Measurements from ENCODE around the gene HMMR.

Gene HMMR

DNA sequence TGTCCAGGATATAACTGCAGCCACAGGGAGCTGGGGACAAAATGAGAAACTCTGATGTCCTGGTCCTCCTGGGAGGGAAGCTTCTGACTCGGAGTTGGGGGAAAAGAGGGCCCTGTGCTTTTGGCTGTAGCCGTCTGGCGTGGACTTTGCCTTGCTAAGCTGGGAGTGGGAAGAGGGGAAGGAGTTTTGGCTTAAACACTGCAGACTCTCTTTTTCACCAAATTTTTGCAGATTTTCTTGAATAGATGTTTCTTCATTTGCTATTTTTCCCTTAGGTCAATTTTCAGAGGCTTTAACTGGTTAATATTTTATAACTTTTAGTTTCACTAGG, 29.3 kb downstream of the HMMR start:
- TF ChIP-seq EZH2phosphoT487 (IDR thresholded peaks at IDR 0.05; ENCODE audit: low read depth), result no peak
- TF ChIP-seq, protein P1, sequence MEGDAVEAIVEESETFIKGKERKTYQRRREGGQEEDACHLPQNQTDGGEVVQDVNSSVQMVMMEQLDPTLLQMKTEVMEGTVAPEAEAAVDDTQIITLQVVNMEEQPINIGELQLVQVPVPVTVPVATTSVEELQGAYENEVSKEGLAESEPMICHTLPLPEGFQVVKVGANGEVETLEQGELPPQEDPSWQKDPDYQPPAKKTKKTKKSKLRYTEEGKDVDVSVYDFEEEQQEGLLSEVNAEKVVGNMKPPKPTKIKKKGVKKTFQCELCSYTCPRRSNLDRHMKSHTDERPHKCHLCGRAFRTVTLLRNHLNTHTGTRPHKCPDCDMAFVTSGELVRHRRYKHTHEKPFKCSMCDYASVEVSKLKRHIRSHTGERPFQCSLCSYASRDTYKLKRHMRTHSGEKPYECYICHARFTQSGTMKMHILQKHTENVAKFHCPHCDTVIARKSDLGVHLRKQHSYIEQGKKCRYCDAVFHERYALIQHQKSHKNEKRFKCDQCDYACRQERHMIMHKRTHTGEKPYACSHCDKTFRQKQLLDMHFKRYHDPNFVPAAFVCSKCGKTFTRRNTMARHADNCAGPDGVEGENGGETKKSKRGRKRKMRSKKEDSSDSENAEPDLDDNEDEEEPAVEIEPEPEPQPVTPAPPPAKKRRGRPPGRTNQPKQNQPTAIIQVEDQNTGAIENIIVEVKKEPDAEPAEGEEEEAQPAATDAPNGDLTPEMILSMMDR (IDR thresholded peaks at IDR 0.05; ENCODE audit: low read depth, low read length), result no peak
- Histone ChIP-seq H3K9ac (ENCODE audit: low read length) (no peak overlapping the region), H3K36me3 (replicated peaks; ENCODE audit: low read depth, low read length) (peaks cover 85% of the 10 kb centered on the region)

DNA sequence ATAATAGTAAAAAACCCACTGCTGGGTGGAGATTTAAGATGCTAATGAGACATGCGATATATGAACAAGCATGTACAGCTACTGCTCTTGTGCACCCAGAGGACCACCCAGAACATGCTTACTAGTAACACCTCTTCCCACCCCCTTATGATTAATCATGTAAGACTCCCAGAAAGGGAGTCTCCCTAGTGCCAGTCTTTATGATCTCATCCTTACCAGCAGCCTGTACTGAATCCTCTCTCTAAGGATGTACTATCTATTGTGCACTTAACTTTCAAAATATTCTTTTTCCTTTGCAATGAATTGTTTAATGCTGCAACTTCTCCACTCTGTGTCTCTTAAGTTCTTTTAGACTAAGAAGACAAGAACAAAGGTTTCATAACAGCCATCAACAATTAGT, 35.9 kb downstream of the HMMR start:
- TF ChIP-seq, protein P1 (IDR thresholded peaks at IDR 0.05; ENCODE audit: low read depth, low read length), result no peak
- TF ChIP-seq EZH2phosphoT487 (IDR thresholded peaks at IDR 0.05; ENCODE audit: low read depth), result no peak
- no peak overlapping the region for H3K9ac ChIP-seq (ENCODE audit: low read length)
- no peak overlapping the region for H3K4me2 ChIP-seq (ENCODE audit: low read length)
- H4K20me1 ChIP-seq (ENCODE audit: insufficient read depth, low read length), result no peaks in the 10 kb centered on the region
- no peaks in the 10 kb centered on the region for H3K27me3 ChIP-seq (ENCODE audit: low read depth, low read length)
- peaks cover 30% of the 10 kb centered on the region for H3K36me3 ChIP-seq (replicated peaks; ENCODE audit: low read depth, low read length)
- H3K27ac ChIP-seq (ENCODE audit: low read length), result no peak overlapping the region
- H3K9me3 ChIP-seq (ENCODE audit: insufficient read depth, low read length), result no peaks in the 10 kb centered on the region
- H3K4me1 ChIP-seq (ENCODE audit: low read length), result peaks cover 9% of the 10 kb centered on the region
- no peaks in the 10 kb centered on the region for H3K79me2 ChIP-seq (ENCODE audit: low read length)
- no peak overlapping the region for H2AFZ ChIP-seq (ENCODE audit: low read depth, low read length)
- H3K4me3 ChIP-seq (ENCODE audit: low read length), result no peak overlapping the region

More for the DNA sequence above, 29.3 kb downstream of the HMMR start:
- Histone ChIP-seq H3K9me3 (ENCODE audit: insufficient read depth, low read length) (no peaks in the 10 kb centered on the region), H2AFZ (ENCODE audit: low read depth, low read length) (no peak overlapping the region), H3K4me2 (ENCODE audit: low read length) (no peak overlapping the region), H3K27me3 (ENCODE audit: low read depth, low read length) (no peaks in the 10 kb centered on the region), H4K20me1 (ENCODE audit: insufficient read depth, low read length) (no peaks in the 10 kb centered on the region), H3K4me3 (ENCODE audit: low read length) (no peak overlapping the region), H3K27ac (ENCODE audit: low read length) (no peak overlapping the region), H3K4me1 (ENCODE audit: low read length) (no peaks in the 10 kb centered on the region), H3K79me2 (ENCODE audit: low read length) (no peaks in the 10 kb centered on the region)

DNA sequence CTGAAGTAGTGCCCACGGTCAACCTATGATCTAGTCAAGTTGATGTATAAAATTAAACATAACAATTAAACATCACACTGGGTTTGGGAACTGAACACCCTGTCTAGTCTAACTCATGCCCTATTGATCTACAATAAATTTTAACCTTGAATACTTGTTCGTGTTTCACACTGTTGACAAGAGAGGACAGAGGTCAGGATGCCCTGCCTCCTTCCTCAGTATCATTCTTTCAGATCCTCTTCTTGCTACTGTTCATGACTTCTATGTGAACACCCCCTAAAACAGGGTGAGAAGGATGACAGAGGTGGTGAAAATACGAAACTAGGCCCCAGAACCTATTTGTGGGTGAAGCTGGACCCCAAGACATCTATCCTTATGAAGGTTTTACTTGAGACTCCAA, 36.9 kb downstream of the HMMR start:
- peak overlapping the region; percentile 16 for H3K4me2 ChIP-seq (ENCODE audit: low read length)
- no peak overlapping the region for H2AFZ ChIP-seq (ENCODE audit: low read depth, low read length)
- H3K9ac ChIP-seq (ENCODE audit: low read length), result no peak overlapping the region
- no peaks in the 10 kb centered on the region for H3K79me2 ChIP-seq (ENCODE audit: low read length)
- no peaks in the 10 kb centered on the region for H3K9me3 ChIP-seq (ENCODE audit: insufficient read depth, low read length)
- H3K27me3 ChIP-seq (ENCODE audit: low read depth, low read length), result no peaks in the 10 kb centered on the region
- H3K4me3 ChIP-seq (ENCODE audit: low read length), result no peak overlapping the region
- H4K20me1 ChIP-seq (ENCODE audit: insufficient read depth, low read length), result no peaks in the 10 kb centered on the region
- peaks cover 9% of the 10 kb centered on the region for H3K4me1 ChIP-seq (ENCODE audit: low read length)
- no peak overlapping the region for H3K27ac ChIP-seq (ENCODE audit: low read length)
- TF ChIP-seq, protein P1 (IDR thresholded peaks at IDR 0.05; ENCODE audit: low read depth, low read length), result no peak
- TF ChIP-seq EZH2phosphoT487 (IDR thresholded peaks at IDR 0.05; ENCODE audit: low read depth), result no peak
- peaks cover 23% of the 10 kb centered on the region for H3K36me3 ChIP-seq (replicated peaks; ENCODE audit: low read depth, low read length)

DNA sequence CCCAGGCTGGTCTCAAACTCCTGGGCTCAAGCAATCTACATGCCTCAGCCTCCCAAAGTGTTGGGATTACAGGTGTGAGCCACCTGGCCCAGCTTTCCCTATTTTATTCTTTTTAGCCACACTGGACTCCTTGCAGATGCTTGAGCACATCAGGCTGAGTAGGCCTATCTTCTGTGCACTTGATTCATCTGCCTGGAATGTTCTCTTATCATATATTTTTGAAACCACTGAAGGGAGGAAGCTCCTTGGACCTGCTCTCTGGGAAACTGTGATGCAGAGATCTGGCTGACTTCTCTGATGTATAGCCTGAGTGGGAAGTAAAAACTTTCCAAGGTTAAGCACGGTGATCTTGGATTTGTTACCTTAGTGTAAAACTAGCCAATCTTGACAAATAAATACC, 38.5 kb downstream of the HMMR start:
- Histone ChIP-seq H3K9ac (ENCODE audit: low read length) (no peak overlapping the region), H3K27ac (ENCODE audit: low read length) (no peak overlapping the region), H4K20me1 (ENCODE audit: insufficient read depth, low read length) (no peaks in the 10 kb centered on the region), H3K9me3 (ENCODE audit: insufficient read depth, low read length) (no peaks in the 10 kb centered on the region), H3K4me1 (ENCODE audit: low read length) (peaks cover 18% of the 10 kb centered on the region), H3K4me2 (ENCODE audit: low read length) (no peak overlapping the region), H3K4me3 (ENCODE audit: low read length) (no peak overlapping the region), H3K27me3 (ENCODE audit: low read depth, low read length) (no peaks in the 10 kb centered on the region), H3K79me2 (ENCODE audit: low read length) (no peaks in the 10 kb centered on the region), H2AFZ (ENCODE audit: low read depth, low read length) (no peak overlapping the region), H3K36me3 (replicated peaks; ENCODE audit: low read depth, low read length) (peaks cover 8% of the 10 kb centered on the region)
- TF ChIP-seq, protein P1 (IDR thresholded peaks at IDR 0.05; ENCODE audit: low read depth, low read length), result no peak
- TF ChIP-seq EZH2phosphoT487 (IDR thresholded peaks at IDR 0.05; ENCODE audit: low read depth), result no peak
